ENCODE data around the gene KCNK18. TPM values are rescaled to one million over a fixed set of nuclear protein-coding genes. Genes with fewer than 3 reads are reported as not detected.
A peak's percentile ranks its signal among the peaks of the same experiment; 100 is the strongest.

KCNK18 gene
- total RNA-seq, 3 donors from 2014 or later, result not detected

DNA sequence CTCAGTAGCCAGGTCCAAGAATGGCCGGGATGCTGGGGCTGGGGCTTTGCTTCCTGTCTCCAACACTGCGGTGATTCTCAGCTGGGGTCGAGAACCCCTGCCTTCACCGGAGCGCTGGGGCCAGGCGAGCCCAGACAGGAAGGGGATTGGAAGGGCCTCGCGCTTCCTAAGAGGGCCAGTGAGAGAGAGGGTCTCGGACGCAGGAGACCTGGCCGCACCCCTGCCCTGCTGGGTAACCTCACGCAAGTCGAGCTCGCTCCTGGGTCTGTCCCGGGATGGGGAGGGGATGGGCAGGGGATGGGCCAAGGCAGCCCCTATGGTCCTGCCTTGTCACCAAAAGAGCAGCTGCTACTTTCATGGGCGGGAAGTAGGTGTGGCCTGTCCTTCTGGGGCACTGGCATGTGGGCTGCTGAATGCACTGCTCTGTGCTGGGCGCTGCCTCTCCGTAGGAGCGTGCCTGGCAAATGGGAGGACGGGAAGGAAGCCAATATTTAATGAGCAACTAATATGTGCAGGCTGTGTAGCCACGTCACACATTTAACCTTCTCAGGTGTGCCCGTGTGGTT lies 20.0 kb downstream of the KCNK18 start:
- intact Hi-C loops (cut with DNase I, micrococcal nuclease), result no loop called here
- H3K4me3 ChIP-seq, result no peak overlapping the region
- H3K4me1 ChIP-seq (ENCODE audit: low read depth), result peaks cover 6% of the 10 kb centered on the region
- peak; percentile 75 for ATAC-seq
- peak in 2 of 3 donors; percentile 34 to 40 for DNase-seq
- no peaks in the 10 kb centered on the region for H3K36me3 ChIP-seq (ENCODE audit: low read depth)
- no peaks in the 10 kb centered on the region for H3K9me3 ChIP-seq
- TF ChIP-seq, protein P1, sequence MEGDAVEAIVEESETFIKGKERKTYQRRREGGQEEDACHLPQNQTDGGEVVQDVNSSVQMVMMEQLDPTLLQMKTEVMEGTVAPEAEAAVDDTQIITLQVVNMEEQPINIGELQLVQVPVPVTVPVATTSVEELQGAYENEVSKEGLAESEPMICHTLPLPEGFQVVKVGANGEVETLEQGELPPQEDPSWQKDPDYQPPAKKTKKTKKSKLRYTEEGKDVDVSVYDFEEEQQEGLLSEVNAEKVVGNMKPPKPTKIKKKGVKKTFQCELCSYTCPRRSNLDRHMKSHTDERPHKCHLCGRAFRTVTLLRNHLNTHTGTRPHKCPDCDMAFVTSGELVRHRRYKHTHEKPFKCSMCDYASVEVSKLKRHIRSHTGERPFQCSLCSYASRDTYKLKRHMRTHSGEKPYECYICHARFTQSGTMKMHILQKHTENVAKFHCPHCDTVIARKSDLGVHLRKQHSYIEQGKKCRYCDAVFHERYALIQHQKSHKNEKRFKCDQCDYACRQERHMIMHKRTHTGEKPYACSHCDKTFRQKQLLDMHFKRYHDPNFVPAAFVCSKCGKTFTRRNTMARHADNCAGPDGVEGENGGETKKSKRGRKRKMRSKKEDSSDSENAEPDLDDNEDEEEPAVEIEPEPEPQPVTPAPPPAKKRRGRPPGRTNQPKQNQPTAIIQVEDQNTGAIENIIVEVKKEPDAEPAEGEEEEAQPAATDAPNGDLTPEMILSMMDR (IDR thresholded peaks at IDR 0.05), result no peak

DNA sequence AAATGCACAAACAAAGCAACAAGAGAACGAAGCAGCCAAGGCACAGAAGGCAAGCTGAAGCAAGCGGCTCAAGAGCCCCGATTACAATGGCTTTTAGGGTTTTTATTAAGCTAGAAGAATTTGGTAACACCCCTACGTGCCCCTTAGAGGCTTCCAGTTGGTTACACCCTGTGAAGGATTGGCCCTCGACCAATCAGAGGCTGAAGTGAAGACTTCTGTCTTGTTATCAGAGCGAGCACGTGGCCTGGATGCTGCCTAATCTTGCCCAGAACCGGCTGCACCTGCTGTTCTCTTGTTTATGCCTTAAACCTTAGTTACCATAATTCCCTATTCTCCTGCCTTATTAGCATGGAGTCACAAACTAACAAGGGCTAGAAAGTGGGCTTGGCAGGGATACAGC lies 21.4 kb downstream of the KCNK18 start:
- Histone ChIP-seq H3K36me3 (ENCODE audit: low read depth) (no peaks in the 10 kb centered on the region), H3K4me1 (ENCODE audit: low read depth) (peaks cover 6% of the 10 kb centered on the region), H3K9me3 (no peaks in the 10 kb centered on the region), H3K4me3 (no peak overlapping the region)
- DNase-seq (no peak), ATAC-seq (no peak)
- TF ChIP-seq, protein P1 (IDR thresholded peaks at IDR 0.05), result no peak
- intact Hi-C loops (cut with DNase I, micrococcal nuclease), result no loop called here

DNA sequence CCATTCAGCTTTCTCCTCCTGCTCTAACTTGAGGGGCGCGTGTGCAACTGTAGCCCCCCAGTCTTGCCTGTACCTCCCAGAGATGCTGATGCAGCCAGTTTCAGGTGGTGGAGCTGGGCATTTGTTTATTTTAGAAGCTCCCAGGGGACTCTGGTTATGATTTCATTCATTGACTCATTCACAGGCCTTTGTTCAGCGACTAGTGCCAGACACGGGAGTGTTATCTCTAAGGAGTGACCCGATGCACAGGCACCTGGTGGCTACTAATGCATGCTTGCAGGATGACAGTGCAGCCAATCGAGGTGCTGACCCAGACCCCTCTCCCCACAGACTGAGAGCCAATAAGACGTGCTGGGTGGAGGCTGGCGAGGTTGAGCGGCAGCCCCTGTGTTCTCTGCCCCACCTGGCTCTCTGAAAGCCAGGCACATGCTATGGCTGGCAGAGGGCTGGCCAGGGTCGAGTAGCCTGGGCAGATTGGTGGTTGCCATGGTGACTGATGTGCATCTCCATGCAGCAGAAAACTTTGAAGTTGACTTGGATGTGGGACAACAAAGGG lies 23.9 kb downstream of the KCNK18 start:
- ATAC-seq (no peak), DNase-seq (no peak)
- Histone ChIP-seq H3K4me1 (ENCODE audit: low read depth) (peaks cover 6% of the 10 kb centered on the region), H3K36me3 (ENCODE audit: low read depth) (no peaks in the 10 kb centered on the region), H3K4me3 (no peak overlapping the region), H3K9me3 (no peaks in the 10 kb centered on the region)
- intact Hi-C loops (cut with DNase I, micrococcal nuclease), result no loop called here
- TF ChIP-seq, protein P1 (IDR thresholded peaks at IDR 0.05), result no peak

DNA sequence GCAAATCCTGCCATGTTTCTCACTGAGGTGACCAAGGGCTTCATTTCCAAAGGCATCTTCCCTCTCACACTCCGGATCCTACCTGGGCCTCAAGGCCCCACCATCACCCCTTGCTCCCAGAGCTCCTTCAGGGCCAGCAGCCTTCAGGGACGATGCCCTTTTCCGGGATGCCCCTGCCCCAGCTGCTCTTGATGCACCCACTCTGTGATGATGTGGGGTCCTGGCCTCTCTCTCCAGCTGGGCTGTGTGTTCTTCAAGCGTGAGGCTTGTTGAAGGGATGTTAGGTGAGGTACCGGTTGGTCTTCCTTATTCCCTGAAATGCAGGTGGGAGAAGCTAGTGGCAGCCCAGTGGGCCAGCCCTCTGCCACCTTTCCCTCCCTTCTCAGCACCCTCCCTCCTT lies 25.3 kb downstream of the KCNK18 start:
- TF ChIP-seq, protein P1 (IDR thresholded peaks at IDR 0.05), result no peak
- H3K9me3 ChIP-seq, result no peaks in the 10 kb centered on the region
- no peaks in the 10 kb centered on the region for H3K36me3 ChIP-seq (ENCODE audit: low read depth)
- H3K4me1 ChIP-seq (ENCODE audit: low read depth), result no peaks in the 10 kb centered on the region
- DNase-seq (no peak), ATAC-seq (no peak)
- intact Hi-C loops (cut with DNase I, micrococcal nuclease), result no loop called here
- no peak overlapping the region for H3K4me3 ChIP-seq

DNA sequence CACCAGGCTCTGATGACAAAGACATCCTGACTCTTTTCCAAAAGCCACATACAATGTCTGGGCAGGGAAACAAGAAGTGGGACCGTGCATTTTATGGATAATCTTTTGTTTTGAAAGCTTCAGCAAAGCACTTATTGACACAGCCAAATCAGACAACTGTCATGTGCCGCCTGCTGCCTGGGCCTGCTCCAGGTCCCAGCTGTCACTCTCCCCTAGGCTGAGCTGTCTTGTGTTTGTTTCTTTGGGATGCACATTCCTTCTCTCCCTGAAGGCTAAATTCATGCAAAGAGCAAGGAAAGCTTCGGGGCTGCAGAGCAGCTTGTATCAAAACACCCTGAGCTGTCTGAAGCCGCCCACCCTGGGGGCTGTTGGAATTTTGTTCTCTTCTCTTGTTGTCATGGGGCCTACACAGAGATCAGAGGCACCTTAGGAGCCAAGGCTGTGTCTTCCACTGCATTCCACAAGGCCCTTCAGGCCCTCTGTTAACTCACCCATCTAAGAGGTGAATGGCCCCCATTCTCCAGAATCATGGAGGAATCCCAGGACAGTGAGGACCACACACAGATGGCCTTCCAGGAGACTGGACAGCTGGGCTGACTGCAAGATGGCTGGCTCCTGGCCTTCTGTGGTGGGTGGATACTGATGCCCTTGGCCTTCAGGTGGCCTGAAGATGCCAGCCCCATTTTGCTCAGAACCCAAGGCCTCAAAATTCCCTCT lies 25.8 kb downstream of the KCNK18 start:
- Histone ChIP-seq H3K4me1 (ENCODE audit: low read depth) (no peaks in the 10 kb centered on the region), H3K4me3 (no peak overlapping the region), H3K9me3 (no peaks in the 10 kb centered on the region), H3K36me3 (ENCODE audit: low read depth) (no peaks in the 10 kb centered on the region)
- ATAC-seq, result no peak
- intact Hi-C loops (cut with DNase I, micrococcal nuclease), result no loop called here
- no peak for DNase-seq
- TF ChIP-seq, protein P1 (IDR thresholded peaks at IDR 0.05), result no peak

Data from mucosa of descending colon (tissue), 3 donors.